IgD-negative memory B cell (primary cell): ENCODE measurements around the gene C10orf67. TPM values are rescaled to one million over a fixed set of nuclear protein-coding genes. Genes with fewer than 3 reads are reported as not detected.
"Not testable (repeated sequence)": the region's sequence is repeated elsewhere in the genome, so short reads cannot be mapped to it uniquely, and the experiment has no call there.

Experiments
- H3K27ac Mint-ChIP-seq, 3 donors: one replicate each; pipeline ENCODE4 v1.8.0; 2020 to 2022; ENCODE audit warnings: mild to moderate bottlenecking in 3 of 3, mixed read lengths in 3 of 3, moderate library complexity in 1 of 3
- H3K27me3 Mint-ChIP-seq: one replicate; pipeline ENCODE4 v1.8.0; 2021; ENCODE audit warnings: mixed read lengths
- H3K36me3 Mint-ChIP-seq: one replicate; pipeline ENCODE4 v1.8.0; 2020; ENCODE audit warnings: mild to moderate bottlenecking, mixed read lengths
- H3K4me1 Mint-ChIP-seq, 3 donors: one replicate each; pipeline ENCODE4 v1.8.0; 2020 to 2022; ENCODE audit warnings: mixed read lengths in 3 of 3, mild to moderate bottlenecking in 1 of 3
- H3K4me3 Mint-ChIP-seq, 4 donors: one replicate each; pipeline ENCODE4 v1.8.0; 2020 to 2022; ENCODE audit warnings: mild to moderate bottlenecking in 4 of 4, mixed read lengths in 4 of 4, moderate library complexity in 3 of 4
- H3K9me3 Mint-ChIP-seq, 3 donors: one replicate each; pipeline ENCODE4 v1.8.0; 2020 to 2021; ENCODE audit warnings: mixed read lengths in 3 of 3, mild to moderate bottlenecking in 1 of 3
- polyA plus RNA-seq: library from polyadenylated mRNA; unstranded; fragments of 300-500 nt; fragmentation: Illumina TruSeq; gene quantifications from one replicate; pipeline ENCODE4 v1.2.3, GENCODE V29; 2021

Gene C10orf67
- polyA plus RNA-seq: not detected

GRCh38 chr10:23344241-23344841, at the start of gene C10orf67:
C10orf67 (minus strand) TSS chr10:23344797; CDS start chr10:23344774, 23 bp downstream.
- Mint-ChIP-seq H3K36me3 (no peaks in the 10 kb centered on the region), H3K27ac (peak within 1 kb of the TSS in 1 of 3 donors; percentile 54), H3K27me3 (peaks cover 21% of the 10 kb centered on the region), H3K9me3 (no peaks in the 10 kb centered on the region), H3K4me1 (peaks cover 4 to 13% (median 6%) of the 10 kb centered on the region in 3 donors), H3K4me3 (peak within 1 kb of the TSS; percentile 69 to 96 (median 86))

DNA sequence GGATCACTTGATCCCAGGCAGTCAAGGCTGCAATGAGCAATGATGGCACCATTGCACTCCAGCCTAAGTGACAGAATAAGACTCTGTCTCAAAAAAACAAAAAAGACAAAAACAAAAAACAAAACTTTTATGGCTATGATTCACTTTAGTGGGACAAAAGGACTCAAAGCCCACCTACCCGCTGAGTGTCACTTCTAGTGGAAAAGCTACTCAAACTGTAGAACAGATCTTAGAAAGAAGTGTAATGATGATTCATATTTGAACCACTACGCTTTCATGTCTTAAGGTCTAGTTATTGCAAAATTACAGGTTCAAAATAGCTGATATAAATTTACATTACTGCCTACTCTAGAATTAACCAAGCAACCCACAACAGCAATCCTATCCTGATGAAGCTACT, 47.2 kb upstream of the C10orf67 start:
- no peaks in the 10 kb centered on the region for H3K36me3 Mint-ChIP-seq
- H3K4me3 Mint-ChIP-seq: no peak overlapping the region
- H3K27me3 Mint-ChIP-seq: peaks cover 4% of the 10 kb centered on the region
- no peaks in the 10 kb centered on the region for H3K4me1 Mint-ChIP-seq
- no peak overlapping the region for H3K27ac Mint-ChIP-seq
- peaks cover 0 to 3% (median 0%) of the 10 kb centered on the region in 3 donors for H3K9me3 Mint-ChIP-seq

- H3K27ac Mint-ChIP-seq: no peak overlapping the region
- H3K27me3 Mint-ChIP-seq: peaks cover 4% of the 10 kb centered on the region
- H3K9me3 Mint-ChIP-seq: peaks cover 0 to 3% (median 0%) of the 10 kb centered on the region in 3 donors
- no peaks in the 10 kb centered on the region for H3K36me3 Mint-ChIP-seq
- no peaks in the 10 kb centered on the region for H3K4me1 Mint-ChIP-seq
- no peak overlapping the region for H3K4me3 Mint-ChIP-seq
Observed at GRCh38 chr10:23390809-23391208, 46.2 kb upstream of the C10orf67 start.

DNA sequence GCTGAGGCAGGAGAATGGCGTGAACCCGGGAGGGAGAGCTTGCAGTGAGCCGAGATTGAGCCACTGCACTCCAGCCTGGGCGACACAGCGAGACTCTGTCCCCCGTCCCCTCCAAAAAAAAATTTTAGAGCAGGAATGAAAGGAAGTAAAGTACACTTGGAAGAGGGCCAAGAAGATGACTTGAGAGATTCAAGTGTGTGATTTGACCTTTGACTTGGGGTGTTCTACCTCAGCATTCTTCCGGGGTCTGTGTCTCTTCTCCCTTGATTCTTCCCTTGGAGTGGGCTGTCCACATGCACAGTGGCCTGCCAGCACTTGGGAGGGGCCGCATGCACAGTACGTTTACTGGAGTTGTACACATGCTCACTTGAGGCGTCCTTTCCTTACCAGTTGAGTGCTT, 45.8 kb upstream of the C10orf67 start:
- not testable (repeated sequence) for H3K4me3 Mint-ChIP-seq, H3K27me3 Mint-ChIP-seq, H3K4me1 Mint-ChIP-seq, H3K27ac Mint-ChIP-seq, H3K36me3 Mint-ChIP-seq, H3K9me3 Mint-ChIP-seq

DNA sequence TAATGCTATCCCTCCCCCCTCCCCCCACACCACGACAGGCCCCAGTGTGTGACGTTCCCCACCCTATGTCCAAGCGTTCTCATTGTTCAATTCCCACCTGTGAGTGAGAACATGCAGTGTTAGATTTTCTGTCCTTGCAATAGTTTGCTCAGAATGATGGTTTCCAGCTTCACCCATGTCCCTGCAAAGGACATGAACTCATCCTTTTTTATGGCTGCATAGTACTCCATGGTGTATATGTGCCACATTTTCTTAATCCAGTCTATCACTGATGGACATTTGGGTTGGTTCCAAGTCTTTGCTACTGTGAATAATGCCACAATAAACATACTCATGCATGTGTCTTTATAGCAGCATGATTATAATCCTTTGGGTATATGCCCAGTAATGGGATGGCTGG, 42.9 kb upstream of the C10orf67 start:
- not testable (repeated sequence) for H3K27ac Mint-ChIP-seq, H3K4me1 Mint-ChIP-seq, H3K4me3 Mint-ChIP-seq, H3K36me3 Mint-ChIP-seq, H3K27me3 Mint-ChIP-seq, H3K9me3 Mint-ChIP-seq

DNA sequence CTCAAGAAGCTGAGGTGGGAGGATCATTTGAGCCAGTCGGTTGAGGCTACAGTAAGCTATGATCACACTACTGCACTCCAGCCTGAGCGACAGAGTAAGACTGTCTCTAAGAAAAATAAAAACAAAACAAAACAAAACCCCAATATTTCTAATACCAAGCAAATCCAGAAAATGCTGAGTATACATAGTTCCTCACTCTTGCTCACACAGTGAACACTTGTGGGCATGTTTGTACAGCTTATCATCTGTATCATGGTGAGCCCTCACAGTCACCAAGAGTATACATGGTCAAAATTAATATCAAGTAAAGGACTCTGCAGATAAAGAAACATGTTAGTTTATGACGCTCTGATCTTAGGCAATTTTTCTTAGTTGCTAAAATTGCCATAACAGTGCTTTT, 41.5 kb upstream of the C10orf67 start:
- H3K4me1 Mint-ChIP-seq: no peaks in the 10 kb centered on the region
- no peaks in the 10 kb centered on the region for H3K36me3 Mint-ChIP-seq
- H3K4me3 Mint-ChIP-seq: no peak overlapping the region
- H3K27me3 Mint-ChIP-seq: peaks cover 8% of the 10 kb centered on the region
- peaks cover 0 to 3% (median 0%) of the 10 kb centered on the region in 3 donors for H3K9me3 Mint-ChIP-seq
- H3K27ac Mint-ChIP-seq: no peak overlapping the region

DNA sequence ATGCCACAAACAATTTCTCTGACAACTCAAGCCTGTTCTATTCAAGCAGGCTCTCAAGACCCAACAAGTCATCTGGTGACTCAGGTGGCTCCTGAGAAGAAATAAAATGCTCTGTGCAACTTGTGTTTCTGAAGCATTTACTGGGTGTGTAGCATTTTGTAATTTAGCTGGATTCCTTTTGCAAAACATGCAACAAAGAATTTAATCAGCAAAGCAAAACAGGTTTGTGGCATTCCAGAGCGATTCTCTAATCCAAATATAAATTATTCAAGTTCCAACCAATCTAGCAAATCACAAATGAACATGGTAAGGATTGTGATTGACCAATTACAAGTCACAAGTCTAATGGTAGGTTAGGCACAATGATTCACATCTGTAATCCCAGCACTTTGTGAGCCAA, 39.8 kb upstream of the C10orf67 start:
- peaks cover 10% of the 10 kb centered on the region for H3K27me3 Mint-ChIP-seq
- no peak overlapping the region for H3K4me3 Mint-ChIP-seq
- peaks cover 0 to 4% (median 0%) of the 10 kb centered on the region in 3 donors for H3K9me3 Mint-ChIP-seq
- H3K36me3 Mint-ChIP-seq: no peaks in the 10 kb centered on the region
- no peaks in the 10 kb centered on the region for H3K4me1 Mint-ChIP-seq
- H3K27ac Mint-ChIP-seq: no peak overlapping the region

GRCh38 chr10:23383637-23384036, 39.0 kb upstream of the C10orf67 start:
- Mint-ChIP-seq H3K27ac (no peak overlapping the region), H3K9me3 (peaks cover 0 to 4% (median 0%) of the 10 kb centered on the region in 3 donors), H3K27me3 (peaks cover 6% of the 10 kb centered on the region), H3K4me3 (no peak overlapping the region), H3K36me3 (no peaks in the 10 kb centered on the region), H3K4me1 (no peaks in the 10 kb centered on the region)

DNA sequence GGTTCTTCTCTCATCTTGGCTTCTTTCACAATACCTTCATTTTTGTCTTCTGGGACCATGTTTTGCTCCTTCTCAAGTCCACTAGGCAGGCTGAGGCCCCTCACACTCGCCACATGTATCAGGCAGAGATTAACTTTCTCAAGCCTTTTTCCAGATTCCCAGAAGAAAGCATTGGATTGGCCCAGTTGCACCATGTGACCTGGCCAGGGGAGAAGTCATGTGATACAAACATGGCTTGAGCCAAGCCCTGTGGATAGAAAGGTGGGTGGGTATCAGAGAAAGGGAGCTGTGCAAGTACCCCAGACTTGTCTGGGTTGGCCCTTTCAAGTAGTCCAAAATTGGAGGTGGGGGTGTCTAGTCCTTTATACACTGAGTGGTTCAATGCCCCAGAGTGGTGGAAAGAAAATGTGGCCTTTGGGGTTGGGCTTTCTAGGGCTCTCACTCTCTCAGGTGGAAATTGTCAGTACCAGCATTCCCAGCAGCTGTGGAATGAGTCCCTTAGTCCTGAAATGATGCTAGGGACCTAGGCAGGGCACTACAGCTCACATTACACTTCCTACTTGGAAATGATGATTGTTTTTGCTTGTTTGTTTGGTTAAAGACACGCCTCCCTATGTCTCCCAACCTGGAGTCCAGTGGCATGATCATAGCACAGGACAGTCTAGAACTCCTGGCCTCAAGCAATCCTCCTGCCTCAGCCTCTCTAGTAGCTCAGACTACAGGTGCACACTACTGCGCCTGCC, 36.9 kb upstream of the C10orf67 start:
- Mint-ChIP-seq H3K4me1 (no peaks in the 10 kb centered on the region), H3K9me3 (peaks cover 0 to 1% (median 0%) of the 10 kb centered on the region in 3 donors), H3K27me3 (peaks cover 7% of the 10 kb centered on the region), H3K4me3 (no peak overlapping the region), H3K36me3 (no peaks in the 10 kb centered on the region), H3K27ac (no peak overlapping the region)

- Mint-ChIP-seq H3K36me3 (no peaks in the 10 kb centered on the region), H3K4me1 (no peaks in the 10 kb centered on the region), H3K9me3 (peaks cover 0 to 1% (median 0%) of the 10 kb centered on the region in 3 donors), H3K27me3 (peaks cover 9% of the 10 kb centered on the region), H3K27ac (no peak overlapping the region), H3K4me3 (no peak overlapping the region)
Observed at GRCh38 chr10:23379686-23380085, 35.1 kb upstream of the C10orf67 start.

DNA sequence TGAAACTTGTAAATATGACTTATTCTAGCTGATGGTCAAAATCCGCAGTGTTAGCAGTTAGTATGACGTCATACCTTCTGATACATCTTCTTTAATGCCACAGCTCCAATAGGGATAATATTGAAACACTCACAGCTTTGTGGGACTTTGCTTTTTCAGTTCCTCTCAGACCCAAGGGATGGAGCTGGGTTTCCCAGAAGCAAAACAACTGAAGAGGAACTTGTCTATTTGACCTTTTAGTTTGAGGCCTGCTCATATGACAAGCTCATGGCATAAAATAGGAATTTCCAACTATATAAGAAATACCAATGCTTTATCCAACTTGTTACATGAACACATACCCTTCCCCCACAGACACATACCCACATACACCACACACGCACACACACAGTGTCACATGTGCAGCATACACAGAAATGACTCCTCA, 31.6 kb upstream of the C10orf67 start:
- H3K36me3 Mint-ChIP-seq: peaks cover 3% of the 10 kb centered on the region
- no peak overlapping the region for H3K27ac Mint-ChIP-seq
- peaks cover 0 to 1% (median 0%) of the 10 kb centered on the region in 3 donors for H3K9me3 Mint-ChIP-seq
- peaks cover 0 to 6% (median 1%) of the 10 kb centered on the region in 3 donors for H3K4me1 Mint-ChIP-seq
- peaks cover 13% of the 10 kb centered on the region for H3K27me3 Mint-ChIP-seq
- peak overlapping the region in 1 of 4 donors; percentile 38 for H3K4me3 Mint-ChIP-seq

GRCh38 chr10:23375366-23375765, 30.8 kb upstream of the C10orf67 start:
- Mint-ChIP-seq H3K36me3 (peaks cover 3% of the 10 kb centered on the region), H3K27ac (no peak overlapping the region), H3K9me3 (no peaks in the 10 kb centered on the region), H3K4me1 (peaks cover under 1 to 6% (median 1%) of the 10 kb centered on the region in 3 donors), H3K4me3 (no peak overlapping the region), H3K27me3 (peaks cover 13% of the 10 kb centered on the region)

- H3K4me1 Mint-ChIP-seq: peaks cover 13 to 19% (median 18%) of the 10 kb centered on the region in 3 donors
- no peak overlapping the region for H3K27ac Mint-ChIP-seq
- peaks cover 22% of the 10 kb centered on the region for H3K27me3 Mint-ChIP-seq
- H3K4me3 Mint-ChIP-seq: no peak overlapping the region
- no peaks in the 10 kb centered on the region for H3K9me3 Mint-ChIP-seq
- H3K36me3 Mint-ChIP-seq: peaks cover 3% of the 10 kb centered on the region
Observed at GRCh38 chr10:23373156-23373555, 28.6 kb upstream of the C10orf67 start.

- Mint-ChIP-seq H3K4me3 (no peak overlapping the region), H3K4me1 (peaks cover 17 to 23% (median 23%) of the 10 kb centered on the region in 3 donors), H3K27me3 (peaks cover 26% of the 10 kb centered on the region), H3K27ac (no peak overlapping the region), H3K9me3 (no peaks in the 10 kb centered on the region), H3K36me3 (peaks cover 3% of the 10 kb centered on the region)
Observed at GRCh38 chr10:23371073-23371472, 26.5 kb upstream of the C10orf67 start.

DNA sequence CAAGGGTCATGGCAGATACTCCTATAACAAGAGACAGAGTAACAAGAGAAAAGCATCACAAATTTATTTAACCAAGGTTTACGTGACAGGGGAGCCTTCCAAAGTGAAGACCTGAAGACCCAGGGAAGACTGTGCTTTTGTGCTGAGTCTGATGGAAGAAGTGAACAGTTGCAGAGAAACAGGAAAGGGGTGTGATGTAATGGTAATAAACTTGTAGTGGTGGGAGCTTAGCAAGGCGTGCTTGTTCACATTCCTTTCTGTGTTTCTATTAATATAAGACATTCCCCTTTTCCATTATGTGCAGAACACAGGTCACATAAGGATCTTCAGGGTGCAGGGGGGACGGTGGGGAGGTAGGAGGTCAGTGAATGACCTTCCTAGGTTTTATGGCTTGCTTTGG, 25.5 kb upstream of the C10orf67 start:
- peaks cover 19 to 25% (median 23%) of the 10 kb centered on the region in 3 donors for H3K4me1 Mint-ChIP-seq
- H3K36me3 Mint-ChIP-seq: peaks cover 3% of the 10 kb centered on the region
- no peak overlapping the region for H3K4me3 Mint-ChIP-seq
- H3K9me3 Mint-ChIP-seq: no peaks in the 10 kb centered on the region
- H3K27ac Mint-ChIP-seq: no peak overlapping the region
- peaks cover 29% of the 10 kb centered on the region for H3K27me3 Mint-ChIP-seq
